Trophoblast cell (in vitro differentiated cells and primary cell): ENCODE results near the gene PTPRJ.

Experiments used
- DNase-seq, 2 donors: peaks; one replicate each; pipeline ENCODE4 v3.0.0-alpha.2; 2016
- H2AFZ ChIP-seq: 2 replicates; pipeline ENCODE4 v1.6.1; 2013; ENCODE audit warnings: low read length, moderate library complexity, mild to moderate bottlenecking; ENCODE audit not compliant: insufficient read depth, poor library complexity
- H2AK5ac ChIP-seq: 2 replicates; pipeline ENCODE4 v1.6.1; 2013; ENCODE audit warnings: mild to moderate bottlenecking, low read length
- H2BK120ac ChIP-seq: 2 replicates; pipeline ENCODE4 v1.6.1; 2013; ENCODE audit warnings: low read length, mild to moderate bottlenecking, moderate library complexity; ENCODE audit not compliant: insufficient read depth, poor library complexity
- H2BK12ac ChIP-seq: 2 replicates; pipeline ENCODE4 v1.6.1; 2013; ENCODE audit warnings: mild to moderate bottlenecking, low read length, moderate library complexity
- H2BK5ac ChIP-seq: 2 replicates; pipeline ENCODE4 v1.6.1; 2013; ENCODE audit warnings: low read length, low read depth, moderate library complexity, mild to moderate bottlenecking; ENCODE audit not compliant: poor library complexity
- H3K14ac ChIP-seq: 2 replicates; pipeline ENCODE4 v1.6.1; 2013; ENCODE audit warnings: mild to moderate bottlenecking, low read length
- H3K18ac ChIP-seq: 2 replicates; pipeline ENCODE4 v1.6.1; 2013; ENCODE audit warnings: mild to moderate bottlenecking, low read length
- H3K23ac ChIP-seq: 2 replicates; pipeline ENCODE4 v1.6.1; 2013; ENCODE audit warnings: low read length
- H3K27ac ChIP-seq: 2 replicates; pipeline ENCODE4 v1.5.1; 2013; ENCODE audit warnings: low read depth, mild to moderate bottlenecking, inconsistent platforms, low read length, moderate library complexity
- H3K27me3 ChIP-seq: 2 replicates; pipeline ENCODE4 v1.6.1; 2013; ENCODE audit warnings: inconsistent platforms, mild to moderate bottlenecking, low read length, moderate library complexity; ENCODE audit not compliant: insufficient read depth
- H3K36me3 ChIP-seq, 2 experiments: 1 replicate in 1 of 2; 2 replicates in 1 of 2; pipeline ENCODE4 v1.6.1; 2013; ENCODE audit warnings: low read length in 2 of 2, mild to moderate bottlenecking in 2 of 2, moderate library complexity in 1 of 2; ENCODE audit not compliant: insufficient read depth in 2 of 2, control insufficient read depth in 1 of 2
- H3K4ac ChIP-seq: 2 replicates; pipeline ENCODE4 v1.6.1; 2013; ENCODE audit warnings: low read depth, mild to moderate bottlenecking, low read length, moderate library complexity
- H3K4me1 ChIP-seq, 2 experiments: 1 replicate in 1 of 2; 2 replicates in 1 of 2; pipeline ENCODE4 v1.6.1; 2013; ENCODE audit warnings: low read length in 2 of 2, mild to moderate bottlenecking in 2 of 2, moderate library complexity in 1 of 2; ENCODE audit not compliant: insufficient read depth in 2 of 2, control insufficient read depth in 1 of 2
- H3K4me2 ChIP-seq: 2 replicates; pipeline ENCODE4 v1.6.1; 2013; ENCODE audit warnings: inconsistent platforms, mild to moderate bottlenecking, low read length, moderate library complexity
- H3K4me3 ChIP-seq: 2 replicates; pipeline ENCODE4 v1.5.1; 2013; ENCODE audit warnings: mild to moderate bottlenecking, low read depth, low read length, inconsistent platforms
- H3K79me1 ChIP-seq: one replicate; pipeline ENCODE4 v1.6.1; 2013; ENCODE audit warnings: low read length
- H3K79me2 ChIP-seq: 2 replicates; pipeline ENCODE4 v1.6.1; 2013; ENCODE audit warnings: low read length, mild to moderate bottlenecking; ENCODE audit not compliant: control insufficient read depth, insufficient read depth, poor library complexity
- H3K9ac ChIP-seq: 2 replicates; pipeline ENCODE4 v1.6.1; 2013; ENCODE audit warnings: mild to moderate bottlenecking, low read length
- H3K9me3 ChIP-seq: 2 replicates; pipeline ENCODE4 v1.6.1; 2013; ENCODE audit warnings: low read depth, mild to moderate bottlenecking, control low read depth, inconsistent platforms, low read length; ENCODE audit not compliant: insufficient read depth
- H4K12ac ChIP-seq: 2 replicates; pipeline ENCODE4 v1.6.1; 2013; ENCODE audit warnings: low read depth, mild to moderate bottlenecking, low read length, moderate library complexity
- H4K8ac ChIP-seq: 2 replicates; pipeline ENCODE4 v1.6.1; 2013; ENCODE audit warnings: low read depth, mild to moderate bottlenecking, low read length, moderate library complexity
- H4K91ac ChIP-seq: one replicate; pipeline ENCODE4 v1.6.1; 2013; ENCODE audit warnings: low read depth, mild to moderate bottlenecking, low read length, moderate library complexity
- WGBS: extraction: QIAGEN DNeasy Blood & Tissue Kit; methylation state at CpG from one replicate; pipeline ENCODE4 v1.1.7; 2013; ENCODE audit warnings: missing lambda C conversion rate; ENCODE audit not compliant: insufficient read length, insufficient coverage; ENCODE audit errors: extremely low coverage; 5-methylcytosine and 5-hydroxymethylcytosine counted together

Gene PTPRJ

GRCh38 chr11:48040830-48041444 lies 60.6 kb downstream of the PTPRJ start:
- no peak overlapping the region for H3K23ac ChIP-seq
- H2AFZ ChIP-seq: no peak overlapping the region
- no peak overlapping the region for H2BK12ac ChIP-seq
- no peaks in the 10 kb centered on the region for H3K79me2 ChIP-seq
- H3K4me1 ChIP-seq: no peaks in the 10 kb centered on the region
- H3K18ac ChIP-seq: no peak overlapping the region
- no peak overlapping the region for H3K4me3 ChIP-seq
- no peaks in the 10 kb centered on the region for H3K36me3 ChIP-seq
- no peak overlapping the region for H3K14ac ChIP-seq
- H3K79me1 ChIP-seq: no peaks in the 10 kb centered on the region
- no peak overlapping the region for H3K27ac ChIP-seq
- no peak overlapping the region for H3K4ac ChIP-seq
- H4K8ac ChIP-seq: no peak overlapping the region
- H3K9ac ChIP-seq: no peak overlapping the region
- no peaks in the 10 kb centered on the region for H3K27me3 ChIP-seq
- no peak for DNase-seq
- H2BK120ac ChIP-seq: no peak overlapping the region
- H4K91ac ChIP-seq: no peak overlapping the region
- H3K4me2 ChIP-seq: no peak overlapping the region
- H2BK5ac ChIP-seq: no peak overlapping the region
- WGBS: no CpG with 5 or more reads among the region's 13 CpGs
- no peak overlapping the region for H2AK5ac ChIP-seq
- no peak overlapping the region for H4K12ac ChIP-seq
- H3K9me3 ChIP-seq: no peaks in the 10 kb centered on the region

GRCh38 chr11:48041877-48042695 lies 61.7 kb downstream of the PTPRJ start:
- H2AFZ ChIP-seq: no peak overlapping the region
- no peaks in the 10 kb centered on the region for H3K79me1 ChIP-seq
- no peak overlapping the region for H3K4me3 ChIP-seq
- H3K27me3 ChIP-seq: no peaks in the 10 kb centered on the region
- no peak overlapping the region for H3K14ac ChIP-seq
- no peak overlapping the region for H3K4me2 ChIP-seq
- H3K4me1 ChIP-seq: no peaks in the 10 kb centered on the region
- H3K27ac ChIP-seq: no peak overlapping the region
- H3K79me2 ChIP-seq: no peaks in the 10 kb centered on the region
- H2BK5ac ChIP-seq: no peak overlapping the region
- H3K18ac ChIP-seq: no peak overlapping the region
- H2BK120ac ChIP-seq: no peak overlapping the region
- no peak for DNase-seq
- H3K23ac ChIP-seq: no peak overlapping the region
- H3K9me3 ChIP-seq: no peaks in the 10 kb centered on the region
- no peaks in the 10 kb centered on the region for H3K36me3 ChIP-seq
- no peak overlapping the region for H2AK5ac ChIP-seq
- WGBS: no CpG with 5 or more reads among the region's 5 CpGs
- no peak overlapping the region for H2BK12ac ChIP-seq
- H4K8ac ChIP-seq: no peak overlapping the region
- no peak overlapping the region for H3K9ac ChIP-seq
- no peak overlapping the region for H4K12ac ChIP-seq
- no peak overlapping the region for H4K91ac ChIP-seq
- H3K4ac ChIP-seq: no peak overlapping the region

DNA sequence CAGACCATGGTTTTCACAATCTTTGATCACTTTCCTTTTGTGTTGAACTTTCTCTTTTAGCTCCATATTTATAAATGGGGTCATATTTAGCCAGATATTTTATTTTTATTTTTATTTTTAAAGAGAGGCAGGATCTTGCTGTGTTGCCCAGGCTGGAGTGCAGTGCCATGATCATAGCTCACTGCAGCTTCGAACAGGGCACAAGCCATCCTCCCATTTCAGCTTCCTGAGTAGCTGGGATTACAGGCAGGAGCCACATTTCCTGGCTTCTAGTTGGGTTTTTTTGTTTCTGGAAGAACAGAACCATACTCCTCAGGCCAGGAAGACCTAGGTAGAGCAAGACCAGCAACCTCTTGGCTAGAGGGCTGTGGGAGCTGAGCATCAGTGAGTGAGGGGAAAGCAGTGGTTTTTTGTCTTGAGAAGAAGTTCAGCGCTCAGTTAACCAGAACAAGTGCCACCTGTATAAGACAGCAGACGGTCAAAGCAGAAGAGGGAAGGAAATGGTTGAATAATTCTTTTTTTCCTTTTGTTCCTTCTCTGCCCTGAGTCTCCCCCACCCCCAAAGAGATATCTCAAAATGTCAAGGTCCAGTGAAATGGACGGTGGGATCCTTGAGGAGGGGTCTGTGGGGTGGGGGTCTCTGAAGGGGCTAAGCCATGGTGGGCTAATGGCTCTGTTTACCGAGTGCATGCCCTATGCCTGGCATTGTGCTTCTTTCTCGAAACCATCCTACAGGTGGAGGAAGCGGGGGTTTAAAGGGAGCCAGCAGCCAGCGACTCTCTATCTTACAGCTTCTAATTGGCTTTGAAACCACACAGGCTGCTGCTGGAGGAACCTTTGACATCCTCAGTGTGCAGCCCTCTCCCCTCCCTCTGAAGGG lies 63.0 kb downstream of the PTPRJ start:
- no peak for DNase-seq
- H2AFZ ChIP-seq: no peak overlapping the region
- H4K8ac ChIP-seq: no peak overlapping the region
- no peak overlapping the region for H3K4me3 ChIP-seq
- no peak overlapping the region for H4K12ac ChIP-seq
- H3K18ac ChIP-seq: no peak overlapping the region
- H2AK5ac ChIP-seq: no peak overlapping the region
- no peak overlapping the region for H3K4me2 ChIP-seq
- no peaks in the 10 kb centered on the region for H3K36me3 ChIP-seq
- H3K23ac ChIP-seq: no peak overlapping the region
- H2BK5ac ChIP-seq: no peak overlapping the region
- no peak overlapping the region for H3K14ac ChIP-seq
- H4K91ac ChIP-seq: no peak overlapping the region
- H3K27me3 ChIP-seq: no peaks in the 10 kb centered on the region
- peaks cover 2% of the 10 kb centered on the region for H3K79me1 ChIP-seq
- H2BK120ac ChIP-seq: no peak overlapping the region
- WGBS: no CpG with 5 or more reads among the region's 8 CpGs
- H3K9me3 ChIP-seq: no peaks in the 10 kb centered on the region
- no peak overlapping the region for H2BK12ac ChIP-seq
- no peak overlapping the region for H3K27ac ChIP-seq
- H3K4ac ChIP-seq: no peak overlapping the region
- peaks cover 8 to 9% of the 10 kb centered on the region in 2 experiments for H3K4me1 ChIP-seq
- H3K9ac ChIP-seq: no peak overlapping the region
- no peaks in the 10 kb centered on the region for H3K79me2 ChIP-seq

- H3K79me1 ChIP-seq: peaks cover 5% of the 10 kb centered on the region
- H3K36me3 ChIP-seq: no peaks in the 10 kb centered on the region
- H3K9ac ChIP-seq: no peak overlapping the region
Observed at GRCh38 chr11:48043991-48044512, 63.7 kb downstream of the PTPRJ start.

More at GRCh38 chr11:48043991-48044512, 63.7 kb downstream of the PTPRJ start:
- Histone ChIP-seq H3K27ac (no peak overlapping the region), H3K4ac (no peak overlapping the region), H4K91ac (no peak overlapping the region), H2BK5ac (no peak overlapping the region), H3K4me1 (peaks cover 12% of the 10 kb centered on the region in 2 experiments), H3K27me3 (no peaks in the 10 kb centered on the region), H2AFZ (no peak overlapping the region), H3K14ac (no peak overlapping the region), H3K23ac (no peak overlapping the region), H4K12ac (no peak overlapping the region), H2BK120ac (no peak overlapping the region), H3K4me2 (no peak overlapping the region), H2BK12ac (no peak overlapping the region), H3K79me2 (peaks cover under 1% of the 10 kb centered on the region), H4K8ac (no peak overlapping the region), H2AK5ac (no peak overlapping the region), H3K9me3 (no peaks in the 10 kb centered on the region), H3K4me3 (no peak overlapping the region), H3K18ac (no peak overlapping the region)
- no peak for DNase-seq
- no CpG with 5 or more reads among the region's 9 CpGs for WGBS
